Occipital lobe (tissue), 2 donors: ENCODE data around the gene LRRFIP2. TPM values are rescaled to one million over a fixed set of nuclear protein-coding genes. Genes with fewer than 3 reads are reported as not detected.
"Not testable (repeated sequence)": the region's sequence is repeated elsewhere in the genome, so short reads cannot be mapped to it uniquely, and the experiment has no call there.

Experiments
- DNase-seq: peaks from one replicate; lab custom pipeline; 2025; lab: John Stamatoyannopoulos, UW
- total RNA-seq: library from RNA; depleted of rRNA; stranded (reverse); fragments of >200 nt; gene quantifications from one replicate; pipeline ENCODE4 v1.2.3, GENCODE V29; 2014

The LRRFIP2 gene
- total RNA-seq, 1 donor from 2014 or later, result 54.6 TPM

DNA sequence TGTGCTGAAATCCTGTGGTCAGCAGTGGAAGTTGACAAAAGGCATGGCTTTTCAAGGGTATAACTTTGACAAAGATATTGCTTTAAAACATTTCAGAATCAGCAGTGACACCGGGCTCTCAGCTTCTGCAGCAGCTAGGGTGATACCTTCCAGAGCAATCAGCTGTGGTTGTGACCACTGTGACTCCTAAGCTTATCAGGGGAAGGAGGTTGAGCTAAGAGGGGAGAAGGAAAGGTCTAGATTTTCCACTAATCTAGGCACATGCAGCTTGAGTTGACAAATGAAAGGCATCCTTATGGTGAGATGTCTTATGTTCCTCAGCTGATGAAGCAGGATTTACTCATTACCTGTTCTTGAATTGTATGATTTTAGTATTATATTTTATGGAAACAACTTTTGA is 16.3 kb upstream of the LRRFIP2 start:
- DNase-seq, result no peak

DNA sequence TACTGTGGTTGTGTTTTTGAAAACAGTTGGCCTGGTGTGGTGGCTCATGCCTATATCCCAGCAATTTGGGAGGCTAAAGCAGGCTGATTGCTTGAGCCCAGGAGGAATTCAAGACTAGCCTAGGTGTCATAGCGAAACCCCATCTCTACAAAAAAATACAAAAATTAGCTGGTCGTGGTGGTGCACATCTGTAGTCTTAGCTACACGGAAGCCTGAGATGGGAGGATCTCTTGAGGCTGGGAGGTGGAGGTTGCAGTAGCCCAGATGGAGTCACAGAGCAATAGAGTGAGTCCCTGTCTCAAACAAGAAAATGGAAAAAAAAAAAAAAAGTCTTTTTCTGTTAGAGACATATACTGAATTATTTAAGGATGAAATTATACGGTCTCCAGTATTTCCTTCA is 14.7 kb upstream of the LRRFIP2 start:
- DNase-seq, result no peak

- DNase-seq, result no peak
These were observed 9.6 kb upstream of the LRRFIP2 start for GRCh38 chr3:37183976-37184375.

- no peak for DNase-seq
These were observed 9.0 kb upstream of the LRRFIP2 start for GRCh38 chr3:37183375-37183831.

DNA sequence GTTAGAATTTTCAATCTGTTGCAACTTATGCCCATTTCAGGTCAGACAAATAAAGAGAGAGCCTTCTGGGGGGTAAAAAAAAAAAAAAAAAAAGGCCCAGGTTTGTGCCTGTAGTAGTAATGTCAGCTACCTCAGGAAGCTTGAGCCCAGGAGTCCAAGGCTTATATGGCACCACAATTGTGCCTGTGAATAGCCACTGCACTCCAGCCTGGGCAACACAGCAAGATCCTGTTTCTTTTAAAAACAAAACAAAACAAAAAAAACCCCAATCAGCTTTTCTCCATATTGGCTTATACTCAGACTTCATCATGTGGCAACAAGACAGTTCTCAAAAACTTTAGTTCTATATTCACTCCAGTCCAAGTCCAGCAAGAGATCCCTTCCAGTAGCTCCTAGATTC is 8.4 kb upstream of the LRRFIP2 start:
- DNase-seq, result no peak

GRCh38 chr3:37181756-37182155 is 7.4 kb upstream of the LRRFIP2 start:
- DNase-seq, result no peak

- DNase-seq, result no peak
These were observed 5.0 kb upstream of the LRRFIP2 start for GRCh38 chr3:37179144-37179967.

DNA sequence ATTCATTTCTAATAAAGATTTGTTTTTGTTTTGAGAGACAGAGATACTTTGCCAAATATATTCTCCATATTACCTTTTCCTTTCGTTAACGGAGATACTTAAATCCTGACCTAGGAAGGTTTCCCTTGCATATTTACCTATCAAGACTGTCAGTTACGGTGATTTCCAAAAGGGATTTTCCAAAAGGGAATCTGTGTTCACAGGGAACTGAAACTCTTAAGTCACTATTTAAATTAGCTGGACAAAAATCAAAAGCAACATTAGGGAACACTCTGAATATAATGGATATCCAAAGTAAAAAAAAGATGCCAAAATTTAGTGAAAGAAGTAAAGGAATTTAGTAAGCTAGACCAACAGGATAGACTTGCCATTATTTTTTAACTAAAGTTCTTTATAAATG is 576 bp downstream of the LRRFIP2 start:
- no peak for DNase-seq

- DNase-seq, result no peak
These were observed 3.2 kb downstream of the LRRFIP2 start for GRCh38 chr3:37171144-37171543.

DNA sequence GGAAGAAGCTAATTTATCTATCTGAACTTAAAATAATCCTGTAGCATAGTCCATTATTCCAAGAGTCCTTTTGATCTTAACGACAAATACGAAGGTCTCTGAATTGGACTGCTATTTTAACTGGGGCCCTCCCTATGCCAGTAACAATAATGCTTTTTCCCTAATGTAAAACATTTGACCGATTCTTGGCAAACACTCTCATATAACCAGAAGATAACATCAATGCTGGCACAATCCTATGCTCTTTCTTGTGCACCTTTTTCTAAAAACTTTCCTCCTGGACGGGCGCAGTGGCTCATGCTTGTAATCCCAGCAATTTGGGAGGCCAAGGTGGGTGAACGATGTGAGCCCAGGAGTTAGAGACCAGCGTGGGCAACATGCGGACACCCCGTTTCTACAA is 3.9 kb downstream of the LRRFIP2 start:
- no peak for DNase-seq

GRCh38 chr3:37170060-37170459 is 4.3 kb downstream of the LRRFIP2 start:
- no peak for DNase-seq

- no peak for DNase-seq
These were observed 5.5 kb downstream of the LRRFIP2 start for GRCh38 chr3:37168896-37169295.

- DNase-seq, result no peak
These were observed 10.9 kb downstream of the LRRFIP2 start for GRCh38 chr3:37163262-37164015.

- no peak for DNase-seq
These were observed 11.7 kb downstream of the LRRFIP2 start for GRCh38 chr3:37162501-37163245.

GRCh38 chr3:37161351-37161750 is 13.0 kb downstream of the LRRFIP2 start:
- DNase-seq, result no peak

DNA sequence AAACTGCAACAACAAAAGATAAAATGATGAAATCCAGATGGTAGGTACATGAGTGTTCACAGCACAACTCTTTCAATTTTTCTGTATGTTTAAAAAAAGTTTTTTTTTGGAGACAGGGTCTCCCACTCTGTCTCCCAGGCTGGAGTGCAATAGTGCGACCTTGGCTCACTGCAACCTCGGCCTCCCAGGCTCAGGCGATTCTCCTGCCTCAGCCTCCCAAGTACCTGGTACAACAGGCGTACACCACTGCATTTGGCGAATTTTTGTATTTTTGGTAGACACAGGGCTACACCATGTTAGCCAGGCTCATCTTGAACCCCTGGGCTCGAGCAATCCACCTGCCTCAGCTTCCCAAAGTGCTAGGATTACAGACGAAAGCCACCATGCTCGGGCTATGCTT is 18.6 kb downstream of the LRRFIP2 start:
- no peak for DNase-seq

- DNase-seq, result no peak
These were observed 19.6 kb downstream of the LRRFIP2 start for GRCh38 chr3:37154668-37155314.

DNA sequence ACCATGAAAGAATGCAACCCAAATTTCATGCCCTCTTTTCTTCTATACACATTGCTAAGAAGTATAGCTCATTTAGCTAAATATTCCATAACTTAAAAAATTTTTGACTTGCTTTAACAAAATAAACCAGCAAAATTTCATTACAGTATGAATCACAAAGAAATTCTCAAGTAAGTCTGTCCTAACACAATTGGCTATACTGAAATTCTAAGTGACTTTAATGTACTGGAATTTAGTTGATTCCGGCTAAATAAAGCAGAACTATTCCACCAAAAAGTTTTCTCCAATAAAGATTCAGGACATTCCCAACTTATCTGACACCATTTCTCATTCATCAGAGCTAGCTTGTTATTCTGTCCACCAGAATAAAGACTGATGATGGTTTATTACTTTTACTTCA is 23.8 kb downstream of the LRRFIP2 start:
- no peak for DNase-seq

DNA sequence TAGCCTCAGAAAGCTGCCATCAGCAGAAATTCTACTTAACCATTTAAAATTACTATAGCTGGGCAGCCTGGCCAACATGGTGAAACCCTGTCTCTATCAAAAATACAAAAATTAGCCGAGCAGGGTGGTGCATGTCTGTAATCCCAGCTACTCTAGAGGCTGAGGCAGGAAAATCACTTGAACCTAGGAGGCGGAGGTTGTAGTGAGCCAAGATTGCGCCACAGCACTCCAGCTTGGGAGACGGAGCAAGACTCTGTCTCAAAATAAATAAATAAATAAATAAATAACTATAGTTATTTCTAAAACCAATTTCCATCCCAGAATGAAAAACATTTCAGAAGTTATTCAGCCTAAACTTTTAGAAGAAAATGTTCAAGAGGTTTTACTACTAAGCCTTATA is 25.1 kb downstream of the LRRFIP2 start:
- no peak for DNase-seq

DNA sequence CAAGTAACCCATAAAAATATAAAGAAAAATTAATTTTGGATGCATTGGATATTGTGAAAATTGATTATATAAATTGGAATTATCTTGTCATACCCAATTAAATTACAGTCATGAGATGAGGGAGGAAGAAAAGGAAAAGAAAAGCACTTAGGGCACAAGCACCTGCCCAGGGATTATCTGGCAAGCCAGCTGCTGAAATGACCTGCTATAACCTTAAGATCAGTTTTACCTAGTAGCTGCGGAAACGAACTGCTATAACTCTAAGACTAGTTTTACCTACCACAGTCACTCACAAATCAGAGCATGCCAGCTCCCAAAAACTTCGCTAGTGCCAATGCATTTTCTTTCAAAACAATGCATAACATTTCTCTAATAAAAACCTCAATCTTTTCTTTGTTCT is 26.2 kb downstream of the LRRFIP2 start:
- DNase-seq, result no peak

DNA sequence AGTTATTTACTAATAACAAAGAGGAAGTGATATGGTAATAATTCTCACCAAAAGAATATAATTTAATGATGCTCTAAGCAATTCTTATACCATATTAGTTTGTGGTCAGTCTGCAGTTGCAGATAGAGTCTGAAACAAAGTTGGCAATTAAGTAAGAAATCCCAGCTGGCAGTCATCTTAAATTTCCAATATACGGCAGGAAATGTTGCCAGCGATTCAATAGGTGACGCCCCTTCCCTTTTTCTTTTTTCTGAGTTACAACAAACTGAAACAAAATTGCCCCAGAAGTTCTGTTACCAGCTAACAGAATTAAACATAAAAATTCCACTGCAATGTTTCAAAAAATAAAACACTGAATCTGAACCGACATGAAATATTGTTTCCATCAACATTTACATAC is 26.7 kb downstream of the LRRFIP2 start:
- no peak for DNase-seq

GRCh38 chr3:37146927-37147326 is 27.5 kb downstream of the LRRFIP2 start:
- not testable (repeated sequence) for DNase-seq
